ENCODE measurements around the gene ZG16. TPM values are rescaled to one million over a fixed set of nuclear protein-coding genes. Genes with fewer than 3 reads are reported as not detected.

ZG16 gene
- total RNA-seq, 1 donor from 2014 or later = not detected

DNA sequence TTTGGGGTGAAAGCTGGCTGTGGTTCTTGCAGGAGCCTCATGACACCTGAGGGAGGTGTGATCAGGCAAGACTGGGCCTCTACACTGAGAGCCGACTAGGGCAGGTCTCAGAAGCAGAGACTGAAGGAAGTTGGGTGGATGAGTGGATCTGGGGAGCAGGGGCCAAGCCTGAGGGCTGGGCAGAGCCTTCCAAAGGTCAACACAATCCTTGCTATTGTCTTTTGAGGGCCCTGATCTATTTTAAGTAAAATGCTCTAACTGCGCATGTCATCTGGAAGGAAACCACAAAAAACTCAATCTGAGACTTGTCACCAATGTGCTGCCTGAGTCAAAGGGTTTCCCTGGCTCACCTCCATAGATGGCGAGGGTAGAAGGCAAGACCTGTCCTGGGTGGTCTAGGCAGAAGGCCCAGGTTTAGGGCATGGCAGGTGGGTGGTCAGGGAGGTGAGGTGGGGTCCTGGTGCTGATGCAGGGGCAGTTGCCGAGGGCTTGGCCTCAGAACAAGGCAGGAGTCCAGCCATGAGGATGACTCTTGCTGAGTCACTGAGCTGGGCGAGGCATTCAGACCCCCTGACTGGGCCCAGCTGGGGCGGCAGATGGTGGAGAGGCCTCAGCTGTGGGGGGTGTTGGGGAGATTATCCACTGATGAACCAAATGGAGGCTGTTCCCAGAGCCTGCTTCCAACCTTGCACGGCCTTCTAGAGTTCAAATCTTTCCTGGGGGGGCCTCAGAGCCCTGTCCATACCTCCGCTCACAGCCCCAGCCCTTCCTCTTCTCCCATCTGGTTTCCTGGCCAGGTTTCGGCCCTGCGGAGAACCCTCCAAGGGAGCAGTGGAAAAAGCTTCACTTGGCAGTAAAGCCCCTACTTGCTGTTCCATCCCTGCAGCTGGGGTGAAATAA lies 47.3 kb downstream of the ZG16 start:
- DNase-seq = no peak

DNA sequence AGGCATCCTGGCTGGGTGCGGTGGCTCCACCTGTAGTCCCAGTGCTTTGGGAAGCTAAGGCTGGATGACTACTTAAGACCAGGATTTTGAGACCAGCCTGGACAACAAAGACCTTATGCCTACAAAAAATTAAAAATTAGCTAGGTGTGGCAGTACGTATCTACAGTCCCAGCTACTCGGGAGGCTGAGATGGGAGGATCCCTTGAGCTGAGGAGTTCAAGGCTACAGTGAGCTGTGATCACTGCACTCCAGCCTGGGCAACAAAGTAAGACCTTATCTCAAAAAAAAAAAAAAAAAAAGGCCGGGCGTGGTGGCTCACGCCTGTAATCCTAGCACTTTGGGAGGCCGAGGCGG lies 48.3 kb downstream of the ZG16 start:
- no peak for DNase-seq

DNA sequence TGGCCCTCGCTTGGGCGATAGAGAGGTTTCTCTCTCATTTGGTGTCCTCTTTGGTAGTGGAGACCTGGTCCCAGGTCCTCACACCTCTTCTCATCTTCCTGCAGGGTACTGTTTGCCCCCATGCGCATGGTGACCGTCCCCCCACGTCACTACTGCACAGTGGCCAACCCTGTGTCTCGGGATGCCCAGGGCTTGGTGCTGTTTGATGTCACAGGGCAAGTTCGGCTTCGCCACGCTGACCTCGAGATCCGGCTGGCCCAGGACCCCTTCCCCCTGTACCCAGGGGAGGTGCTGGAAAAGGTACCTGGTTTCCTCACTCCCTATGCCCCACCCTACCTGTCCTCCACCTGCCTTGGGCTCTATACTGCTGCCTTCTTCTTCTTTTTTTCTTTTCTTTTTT lies 52.7 kb downstream of the ZG16 start:
- DNase-seq = no peak

DNA sequence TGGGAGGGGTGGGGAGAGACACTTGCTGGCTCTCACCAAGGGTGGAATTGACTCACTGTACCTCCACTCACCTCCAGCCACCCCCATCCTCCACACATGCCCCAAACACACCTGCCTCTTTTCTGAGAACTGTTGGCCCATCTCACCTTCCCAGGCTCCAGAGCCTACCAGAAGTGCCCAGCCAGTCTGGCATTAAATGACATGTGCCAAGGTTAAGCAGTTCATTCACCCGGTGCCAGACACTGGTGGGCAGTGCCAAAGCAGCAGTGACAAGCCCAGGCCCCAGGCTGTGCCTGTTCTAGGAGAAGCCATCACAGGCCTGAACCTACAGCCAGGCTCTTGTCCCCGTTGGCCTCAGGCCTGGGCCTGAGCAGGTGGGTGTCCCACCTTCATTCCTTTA lies 53.4 kb downstream of the ZG16 start:
- DNase-seq = no peak

Small RNA genes within 50 kb of the gene (small RNA-seq; reads per million reads assigned to genes)
- gene AC009133.6 (ENCODE audit: low replicate concordance) (not detected), gene AC120114.4 (ENCODE audit: low replicate concordance) (not detected)

Other genes starting within 250 kb of the ZG16 start
- 2.8 TPM for gene SPN, start 115.0 kb upstream of the ZG16 start, total RNA-seq
- 16.1 TPM for gene QPRT, start 99.1 kb upstream of the ZG16 start, total RNA-seq
- gene C16orf54, start 32.3 kb upstream of the ZG16 start, total RNA-seq = 0.99 TPM
- 40.7 TPM for gene KIF22, start 12.5 kb downstream of the ZG16 start, total RNA-seq
- 93.1 TPM for gene MAZ, start 28.3 kb downstream of the ZG16 start, total RNA-seq
- 3.6 TPM for gene PRRT2, start 33.9 kb downstream of the ZG16 start, total RNA-seq
- gene PAGR1, start 37.9 kb downstream of the ZG16 start, total RNA-seq = 19.3 TPM
- gene MVP, start 42.2 kb downstream of the ZG16 start, total RNA-seq = 24.9 TPM
- gene CDIPT, start 85.0 kb downstream of the ZG16 start, total RNA-seq = 31.1 TPM
- gene SEZ6L2, start 121.3 kb downstream of the ZG16 start, total RNA-seq = 2.9 TPM
- gene ASPHD1, start 122.2 kb downstream of the ZG16 start, total RNA-seq = 0.39 TPM
- 6.9 TPM for gene KCTD13, start 148.0 kb downstream of the ZG16 start, total RNA-seq
- 30.3 TPM for gene TMEM219, start 183.8 kb downstream of the ZG16 start, total RNA-seq
- 24.5 TPM for gene TAOK2, start 195.6 kb downstream of the ZG16 start, total RNA-seq
- 11.4 TPM for gene HIRIP3, start 217.4 kb downstream of the ZG16 start, total RNA-seq
- 22.3 TPM for gene INO80E, start 218.0 kb downstream of the ZG16 start, total RNA-seq
- 1.5 TPM for gene DOC2A, start 232.8 kb downstream of the ZG16 start, total RNA-seq
- gene C16orf92, start 244.9 kb downstream of the ZG16 start, total RNA-seq = not detected